HL-60 (cell line): ENCODE measurements around the gene HSPA12A.

Experiments
- DNase-seq, 2 experiments: peaks; one replicate each; pipeline ENCODE4 v3.0.0-alpha.2; 2010 to 2020; ENCODE audit warnings: low read depth in 1 of 2, low spot score in 1 of 2
- H3K27ac ChIP-seq: fragments of 250-450 bp; sonication (Bioruptor Pico); replicated peaks from 2 replicates; pipeline ENCODE4 v1.5.1; 2020; ENCODE audit warnings: mild to moderate bottlenecking, moderate library complexity
- H3K27me3 ChIP-seq: fragments of 250-450 bp; sonication (Bioruptor Pico); 2 replicates; pipeline ENCODE4 v1.5.1; 2021; ENCODE audit warnings: mild to moderate bottlenecking, moderate library complexity; ENCODE audit not compliant: insufficient read depth, poor library complexity, severe bottlenecking
- H3K4me3 ChIP-seq: replicated peaks from 2 replicates; pipeline ENCODE4 v1.5.1; 2011; ENCODE audit warnings: mild to moderate bottlenecking, control low read depth, low read length; ENCODE audit not compliant: insufficient read depth
- GABPA ChIP-seq: IDR thresholded peaks from 2 replicates; pipeline ENCODE4 v1.6.1; 2012; ENCODE audit warnings: low read depth
- POLR2AphosphoS5 ChIP-seq: IDR thresholded peaks from 2 replicates; pipeline ENCODE4 v1.6.1; 2012; ENCODE audit warnings: low read depth
- REST ChIP-seq: IDR thresholded peaks from 2 replicates; pipeline ENCODE4 v1.6.1; 2012; ENCODE audit warnings: low read depth; ENCODE audit not compliant: insufficient replicate concordance
- SPI1 ChIP-seq: IDR thresholded peaks from 2 replicates; pipeline ENCODE4 v1.6.1; 2012; ENCODE audit warnings: low read depth, mild to moderate bottlenecking, borderline replicate concordance
- TF ChIP-seq, protein P1 (sequence below): IDR thresholded peaks from one replicate; pipeline ENCODE4 v1.5.1; 2011; ENCODE audit warnings: low read length, control low read depth, inconsistent platforms; ENCODE audit not compliant: insufficient read depth

The HSPA12A gene

DNA sequence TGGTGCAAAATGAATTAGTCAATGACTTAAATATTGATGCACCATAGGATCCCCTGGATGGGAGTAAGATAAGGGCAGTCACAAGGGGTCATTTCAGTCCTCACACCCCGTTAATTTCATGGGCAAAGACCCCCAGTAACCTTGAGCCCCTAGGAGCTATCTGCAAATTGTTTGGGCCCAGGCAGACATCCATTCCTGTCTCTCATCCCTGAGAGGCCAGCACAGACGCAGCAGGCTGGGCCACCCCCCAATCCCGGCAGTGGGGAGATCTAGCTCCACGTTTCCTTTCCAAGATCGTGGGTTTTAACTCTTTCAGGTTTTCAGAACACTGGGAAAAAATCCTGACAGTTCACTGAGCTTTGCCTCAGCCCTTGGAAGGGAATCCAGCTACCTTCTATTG lies 81.5 kb downstream of the HSPA12A start:
- Histone ChIP-seq H3K4me3 (no peak overlapping the region), H3K27me3 (no peaks in the 10 kb centered on the region), H3K27ac (no peak overlapping the region)
- no peak for DNase-seq
- TF ChIP-seq REST (no peak), SPI1 (no peak), POLR2AphosphoS5 (no peak), GABPA (no peak)
- TF ChIP-seq, protein P1, sequence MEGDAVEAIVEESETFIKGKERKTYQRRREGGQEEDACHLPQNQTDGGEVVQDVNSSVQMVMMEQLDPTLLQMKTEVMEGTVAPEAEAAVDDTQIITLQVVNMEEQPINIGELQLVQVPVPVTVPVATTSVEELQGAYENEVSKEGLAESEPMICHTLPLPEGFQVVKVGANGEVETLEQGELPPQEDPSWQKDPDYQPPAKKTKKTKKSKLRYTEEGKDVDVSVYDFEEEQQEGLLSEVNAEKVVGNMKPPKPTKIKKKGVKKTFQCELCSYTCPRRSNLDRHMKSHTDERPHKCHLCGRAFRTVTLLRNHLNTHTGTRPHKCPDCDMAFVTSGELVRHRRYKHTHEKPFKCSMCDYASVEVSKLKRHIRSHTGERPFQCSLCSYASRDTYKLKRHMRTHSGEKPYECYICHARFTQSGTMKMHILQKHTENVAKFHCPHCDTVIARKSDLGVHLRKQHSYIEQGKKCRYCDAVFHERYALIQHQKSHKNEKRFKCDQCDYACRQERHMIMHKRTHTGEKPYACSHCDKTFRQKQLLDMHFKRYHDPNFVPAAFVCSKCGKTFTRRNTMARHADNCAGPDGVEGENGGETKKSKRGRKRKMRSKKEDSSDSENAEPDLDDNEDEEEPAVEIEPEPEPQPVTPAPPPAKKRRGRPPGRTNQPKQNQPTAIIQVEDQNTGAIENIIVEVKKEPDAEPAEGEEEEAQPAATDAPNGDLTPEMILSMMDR = no peak

DNA sequence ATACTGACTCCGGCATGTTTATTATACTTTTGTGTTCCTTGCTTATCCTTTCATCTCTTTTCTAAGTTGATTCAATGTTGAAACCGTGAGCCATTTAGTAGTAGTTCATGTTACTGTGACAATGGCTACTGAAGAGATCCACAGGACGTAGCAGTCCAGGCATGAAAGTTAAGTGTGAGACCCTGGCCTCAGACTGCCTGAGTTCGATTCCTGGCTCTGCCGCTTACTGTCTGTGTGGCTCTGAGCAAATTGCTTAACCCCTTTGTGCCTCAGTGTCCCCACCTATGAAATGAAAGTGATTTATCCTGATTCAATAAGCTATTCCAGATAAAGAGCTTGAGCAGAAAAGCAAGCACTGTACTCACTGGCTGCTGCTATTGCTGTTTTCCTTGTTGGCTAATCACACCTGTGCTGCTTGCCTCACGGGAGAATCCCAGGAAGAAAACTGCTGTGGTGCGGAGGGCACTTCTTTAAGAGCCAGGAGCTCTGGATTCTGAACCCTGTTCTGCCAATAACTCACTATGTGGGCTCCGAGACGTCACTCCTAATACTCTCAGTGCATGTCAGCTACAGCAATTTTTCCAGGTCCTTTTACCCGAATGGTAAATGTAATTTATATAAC lies 83.2 kb downstream of the HSPA12A start:
- DNase-seq = no peak
- no peak overlapping the region for H3K4me3 ChIP-seq
- no peak overlapping the region for H3K27ac ChIP-seq
- TF ChIP-seq POLR2AphosphoS5 (no peak), SPI1 (no peak), GABPA (no peak), REST (no peak)
- TF ChIP-seq, protein P1 = no peak
- H3K27me3 ChIP-seq = no peaks in the 10 kb centered on the region

- no peak overlapping the region for H3K27ac ChIP-seq
- TF ChIP-seq REST (no peak), SPI1 (no peak), GABPA (no peak), POLR2AphosphoS5 (no peak)
- TF ChIP-seq, protein P1 = no peak
- H3K27me3 ChIP-seq = no peaks in the 10 kb centered on the region
- no peak overlapping the region for H3K4me3 ChIP-seq
- no peak for DNase-seq
These were observed 84.4 kb downstream of the HSPA12A start for GRCh38 chr10:116657863-116658551.
